ENCODE data around the gene ATAD1. TPM values are rescaled to one million over a fixed set of nuclear protein-coding genes. Genes with fewer than 3 reads are reported as not detected.

Gene ATAD1
- total and polyA plus RNA-seq, 7 donors: 6.9 to 45.3 (median 28.0) TPM

DNA sequence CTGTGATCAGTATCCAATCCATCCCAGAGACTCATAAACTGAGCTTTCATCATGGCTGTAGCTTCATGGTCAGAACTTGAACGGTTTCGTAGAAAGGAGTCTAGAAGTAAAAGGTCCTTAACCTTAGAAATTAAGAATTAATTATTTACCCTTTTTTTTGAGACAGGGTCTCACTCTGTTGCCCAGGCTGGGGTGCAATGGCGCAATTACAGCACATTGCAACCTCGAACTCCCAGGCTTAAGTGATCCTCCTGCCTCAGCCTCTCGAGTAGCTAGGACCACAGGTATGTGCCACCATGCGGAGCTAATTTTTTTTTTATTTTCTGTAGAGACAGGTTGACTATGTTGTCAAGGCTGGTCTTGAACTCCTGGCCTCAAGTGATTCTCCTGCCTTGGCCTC is 41.7 kb downstream of the ATAD1 start:
- intact Hi-C loops (cut with DNase I): loop anchor here (10.0 kb wide), 1 partner anchor 122 kb away; the partner anchor contains the start of gene PAPSS2
- Histone ChIP-seq H3K27me3 (no peaks in the 10 kb centered on the region), H3K36me3 (peaks cover 0 to 51% (median 2%) of the 10 kb centered on the region in 4 donors), H3K9me3 (no peaks in the 10 kb centered on the region), H3K27ac (no peak overlapping the region), H3K4me1 (no peaks in the 10 kb centered on the region), H3K4me3 (no peak overlapping the region)
- WGBS, 2 donors: 95 to 96% methylated on average over 6 of the region's 6 CpGs
- no peak for DNase-seq
- TF ChIP-seq EP300 (IDR thresholded peaks at IDR 0.05) (no peak), POLR2A (IDR thresholded peaks at IDR 0.05) (no peak), POLR2AphosphoS5 (IDR thresholded peaks at IDR 0.05) (no peak)
- TF ChIP-seq, protein P1, sequence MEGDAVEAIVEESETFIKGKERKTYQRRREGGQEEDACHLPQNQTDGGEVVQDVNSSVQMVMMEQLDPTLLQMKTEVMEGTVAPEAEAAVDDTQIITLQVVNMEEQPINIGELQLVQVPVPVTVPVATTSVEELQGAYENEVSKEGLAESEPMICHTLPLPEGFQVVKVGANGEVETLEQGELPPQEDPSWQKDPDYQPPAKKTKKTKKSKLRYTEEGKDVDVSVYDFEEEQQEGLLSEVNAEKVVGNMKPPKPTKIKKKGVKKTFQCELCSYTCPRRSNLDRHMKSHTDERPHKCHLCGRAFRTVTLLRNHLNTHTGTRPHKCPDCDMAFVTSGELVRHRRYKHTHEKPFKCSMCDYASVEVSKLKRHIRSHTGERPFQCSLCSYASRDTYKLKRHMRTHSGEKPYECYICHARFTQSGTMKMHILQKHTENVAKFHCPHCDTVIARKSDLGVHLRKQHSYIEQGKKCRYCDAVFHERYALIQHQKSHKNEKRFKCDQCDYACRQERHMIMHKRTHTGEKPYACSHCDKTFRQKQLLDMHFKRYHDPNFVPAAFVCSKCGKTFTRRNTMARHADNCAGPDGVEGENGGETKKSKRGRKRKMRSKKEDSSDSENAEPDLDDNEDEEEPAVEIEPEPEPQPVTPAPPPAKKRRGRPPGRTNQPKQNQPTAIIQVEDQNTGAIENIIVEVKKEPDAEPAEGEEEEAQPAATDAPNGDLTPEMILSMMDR (IDR thresholded peaks at IDR 0.05): no peak

DNA sequence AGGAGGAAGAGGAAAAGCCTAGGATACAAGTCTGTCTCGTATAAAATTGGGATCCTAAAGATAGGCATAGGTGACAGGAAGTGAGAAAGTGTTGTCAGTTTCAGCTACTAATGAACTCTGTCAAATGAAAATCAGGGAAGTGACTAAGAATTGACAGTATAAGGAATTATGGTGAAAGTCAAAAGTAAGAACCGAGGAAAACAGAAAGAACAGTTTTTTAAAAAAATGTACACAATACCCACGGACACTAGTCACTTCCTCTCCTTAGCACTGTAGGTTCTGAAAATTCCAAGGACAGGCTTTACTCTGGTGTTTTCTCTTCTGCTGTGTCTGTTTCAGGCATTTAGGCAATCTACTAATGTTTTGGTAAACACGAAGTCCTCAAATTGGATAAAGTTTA is 42.3 kb downstream of the ATAD1 start:
- TF ChIP-seq POLR2A (IDR thresholded peaks at IDR 0.05) (no peak), POLR2AphosphoS5 (IDR thresholded peaks at IDR 0.05) (no peak), EP300 (IDR thresholded peaks at IDR 0.05) (no peak)
- TF ChIP-seq, protein P1 (IDR thresholded peaks at IDR 0.05): no peak
- H3K27ac ChIP-seq: no peak overlapping the region
- no peaks in the 10 kb centered on the region for H3K27me3 ChIP-seq
- intact Hi-C loops (cut with DNase I): loop anchor here (10.0 kb wide), 1 partner anchor 121 kb away; the partner anchor contains the start of gene PAPSS2
- H3K36me3 ChIP-seq: peaks cover 0 to 48% (median 2%) of the 10 kb centered on the region in 4 donors
- no peaks in the 10 kb centered on the region for H3K9me3 ChIP-seq
- DNase-seq: no peak
- 61 to 67% methylated on average over 4 of the region's 4 CpGs for WGBS, 2 donors
- H3K4me1 ChIP-seq: no peaks in the 10 kb centered on the region
- no peak overlapping the region for H3K4me3 ChIP-seq

DNA sequence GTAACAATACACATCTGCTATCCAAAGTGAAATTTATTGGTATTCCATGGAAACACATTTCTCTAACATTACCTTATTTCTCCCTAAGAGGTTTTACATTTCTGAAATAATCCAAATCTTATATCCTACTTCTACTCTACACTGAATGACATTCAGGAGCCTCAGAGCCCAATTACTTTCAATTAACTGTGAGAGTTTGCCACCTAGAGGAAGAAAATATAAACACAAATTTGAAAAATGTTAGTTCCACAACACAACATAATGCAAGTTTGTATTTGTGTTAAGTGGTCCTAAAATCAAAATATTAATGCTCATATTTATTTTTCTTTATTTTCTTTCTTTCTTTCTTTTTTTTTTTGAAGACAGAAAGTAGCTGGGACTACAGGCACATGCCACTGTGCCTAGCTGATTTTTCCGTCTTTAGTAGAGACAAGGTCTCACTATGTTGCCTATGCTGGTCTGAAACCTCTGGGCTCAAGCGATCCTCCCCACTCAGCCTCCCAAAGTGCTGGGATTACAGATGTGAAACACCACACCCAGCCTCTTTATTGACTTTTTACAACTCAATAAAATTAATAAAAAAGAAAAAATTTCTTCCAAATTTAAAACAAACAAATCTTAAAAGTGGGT is 46.0 kb downstream of the ATAD1 start:
- Histone ChIP-seq H3K36me3 (peaks cover 0 to 62% (median 0%) of the 10 kb centered on the region in 4 donors), H3K27ac (no peak overlapping the region), H3K9me3 (no peaks in the 10 kb centered on the region), H3K4me3 (no peak overlapping the region), H3K27me3 (no peaks in the 10 kb centered on the region), H3K4me1 (no peaks in the 10 kb centered on the region)
- intact Hi-C loops (cut with DNase I): loop anchor here (10.0 kb wide), 1 partner anchor 117 kb away; the partner anchor contains the start of gene PAPSS2
- 70 to 89% methylated on average over 2 of the region's 2 CpGs for WGBS, 2 donors
- no peak for TF ChIP-seq POLR2A (IDR thresholded peaks at IDR 0.05)
- TF ChIP-seq, protein P1 (IDR thresholded peaks at IDR 0.05): peak in 2 of 4 experiments; percentile 15 to 39
- no peak for DNase-seq

DNA sequence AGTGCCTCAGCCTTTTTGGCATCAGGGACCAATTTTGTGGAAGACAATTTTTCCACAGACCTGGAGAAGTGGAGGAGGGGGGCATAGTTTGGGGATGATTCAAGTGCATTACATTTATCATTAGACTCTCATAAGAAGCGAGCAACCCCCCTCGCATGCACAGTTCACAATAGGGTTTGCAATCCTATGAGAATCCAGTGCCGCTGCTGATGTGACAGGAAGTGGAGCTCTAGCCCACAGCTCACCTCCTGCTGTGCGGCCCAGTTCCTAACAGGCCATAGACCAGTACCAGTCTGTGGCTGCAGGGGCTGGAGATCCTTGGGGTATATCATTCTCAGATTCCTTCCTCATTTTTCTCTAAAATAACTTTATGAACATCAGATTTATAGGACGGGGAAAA is 50.8 kb downstream of the ATAD1 start:
- TF ChIP-seq POLR2AphosphoS5 (IDR thresholded peaks at IDR 0.05) (no peak), EP300 (IDR thresholded peaks at IDR 0.05) (no peak), POLR2A (IDR thresholded peaks at IDR 0.05) (no peak)
- TF ChIP-seq, protein P1 (IDR thresholded peaks at IDR 0.05): no peak
- H3K4me1 ChIP-seq: no peaks in the 10 kb centered on the region

More for the DNA sequence above, 50.8 kb downstream of the ATAD1 start:
- no peak for DNase-seq
- H3K4me3 ChIP-seq: no peak overlapping the region
- intact Hi-C loops (cut with DNase I): no loop called here
- no peaks in the 10 kb centered on the region for H3K9me3 ChIP-seq
- H3K36me3 ChIP-seq: peaks cover 0 to 56% (median 2%) of the 10 kb centered on the region in 4 donors
- H3K27me3 ChIP-seq: no peaks in the 10 kb centered on the region
- 95 to 98% methylated on average over 5 of the region's 5 CpGs for WGBS, 2 donors
- no peak overlapping the region for H3K27ac ChIP-seq

Data from sigmoid colon (tissue), 7 donors.